ENCODE measurements around the gene ARMH4.

The ARMH4 gene

DNA sequence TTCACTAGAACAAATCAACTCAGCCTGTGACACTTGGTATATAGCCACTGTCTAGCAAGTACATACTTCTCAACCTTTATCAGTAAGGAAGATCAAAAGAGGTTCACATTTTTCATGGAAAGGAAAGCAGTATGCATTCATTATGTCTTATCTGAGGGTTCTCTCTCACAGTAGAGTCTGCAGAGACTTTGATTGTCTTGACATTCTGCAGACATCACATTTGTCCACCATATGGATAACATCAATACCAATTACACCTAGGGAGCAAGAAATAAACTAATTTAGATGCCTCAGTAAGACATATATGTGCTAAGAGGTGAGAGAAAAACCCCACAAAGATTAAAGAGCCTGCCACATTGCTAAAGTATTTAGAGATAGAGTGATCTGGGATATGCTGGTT, 175.3 kb downstream of the ARMH4 start:
- Histone ChIP-seq H4K91ac (ENCODE audit: low read length) (no peak overlapping the region), H3K4me3 (ENCODE audit: insufficient read depth in 1 of 2, low read depth in 1 of 2, low read length in 2 of 2) (no peak overlapping the region), H3K14ac (ENCODE audit: low read length in 2 of 2) (no peak overlapping the region), H3K27ac (ENCODE audit: low read length, poor library complexity, severe bottlenecking) (no peak overlapping the region), H3K27me3 (ENCODE audit: control insufficient read depth in 1 of 2, insufficient read depth in 1 of 2, low read length in 2 of 2) (peaks cover 0 to 22% of the 10 kb centered on the region in 2 experiments), H3K9me3 (ENCODE audit: control insufficient read depth, low read length) (no peaks in the 10 kb centered on the region), H3K4ac (ENCODE audit: low read depth in 1 of 2, low read length in 2 of 2) (no peak overlapping the region), H3K9ac (ENCODE audit: low read length) (no peak overlapping the region), H3K4me2 (ENCODE audit: low read length, poor library complexity, severe bottlenecking) (no peak overlapping the region), H4K8ac (ENCODE audit: low read length) (no peak overlapping the region), H2BK15ac (ENCODE audit: low read depth, poor library complexity, severe bottlenecking) (no peak overlapping the region), H2BK12ac (ENCODE audit: low read length in 2 of 2) (no peak overlapping the region), H3K4me1 (ENCODE audit: control insufficient read depth, insufficient read depth, low read depth, low read length) (no peaks in the 10 kb centered on the region), H3K18ac (ENCODE audit: low read depth in 1 of 2, low read length in 2 of 2) (no peak overlapping the region), H3K79me1 (replicated peaks; ENCODE audit: low read length, poor library complexity, severe bottlenecking) (no peaks in the 10 kb centered on the region), H3K23ac (ENCODE audit: low read length in 2 of 2) (no peak overlapping the region), H2AK5ac (ENCODE audit: low read length, severe bottlenecking) (no peak overlapping the region), H2BK120ac (ENCODE audit: low read depth, low read length) (no peak overlapping the region), H2AFZ (ENCODE audit: low read depth, low read length) (no peak overlapping the region), H3K36me3 (ENCODE audit: control insufficient read depth in 1 of 2, insufficient read depth in 2 of 2, low read depth in 1 of 2, low read length in 2 of 2) (no peaks in the 10 kb centered on the region), H2BK5ac (ENCODE audit: low read depth, low read length, poor library complexity, severe bottlenecking) (no peak overlapping the region)
- DNase-seq, result no peak

- Histone ChIP-seq H3K27ac (ENCODE audit: low read length, poor library complexity, severe bottlenecking) (no peak overlapping the region), H3K18ac (ENCODE audit: low read depth in 1 of 2, low read length in 2 of 2) (no peak overlapping the region), H2AK5ac (ENCODE audit: low read length, severe bottlenecking) (no peak overlapping the region), H3K27me3 (ENCODE audit: control insufficient read depth in 1 of 2, insufficient read depth in 1 of 2, low read length in 2 of 2) (peaks cover 0 to 26% of the 10 kb centered on the region in 2 experiments), H3K9ac (ENCODE audit: low read length) (no peak overlapping the region), H3K4ac (ENCODE audit: low read depth in 1 of 2, low read length in 2 of 2) (no peak overlapping the region), H3K23ac (ENCODE audit: low read length in 2 of 2) (no peak overlapping the region), H2AFZ (ENCODE audit: low read depth, low read length) (no peak overlapping the region), H2BK15ac (ENCODE audit: low read depth, poor library complexity, severe bottlenecking) (no peak overlapping the region), H3K4me2 (ENCODE audit: low read length, poor library complexity, severe bottlenecking) (no peak overlapping the region), H3K4me3 (ENCODE audit: insufficient read depth in 1 of 2, low read depth in 1 of 2, low read length in 2 of 2) (no peak overlapping the region), H3K9me3 (ENCODE audit: control insufficient read depth, low read length) (no peaks in the 10 kb centered on the region), H4K91ac (ENCODE audit: low read length) (no peak overlapping the region), H3K4me1 (ENCODE audit: control insufficient read depth, insufficient read depth, low read depth, low read length) (no peaks in the 10 kb centered on the region), H2BK12ac (ENCODE audit: low read length in 2 of 2) (no peak overlapping the region), H2BK120ac (ENCODE audit: low read depth, low read length) (no peak overlapping the region), H3K79me1 (replicated peaks; ENCODE audit: low read length, poor library complexity, severe bottlenecking) (no peaks in the 10 kb centered on the region), H4K8ac (ENCODE audit: low read length) (no peak overlapping the region), H2BK5ac (ENCODE audit: low read depth, low read length, poor library complexity, severe bottlenecking) (no peak overlapping the region), H3K14ac (ENCODE audit: low read length in 2 of 2) (no peak overlapping the region), H3K36me3 (ENCODE audit: control insufficient read depth in 1 of 2, insufficient read depth in 2 of 2, low read depth in 1 of 2, low read length in 2 of 2) (no peaks in the 10 kb centered on the region)
- 63% methylated on average over 1 of the region's 1 CpG for WGBS
- no peak for DNase-seq
These were observed 177.1 kb downstream of the ARMH4 start for GRCh38 chr14:57974896-57975295.

DNA sequence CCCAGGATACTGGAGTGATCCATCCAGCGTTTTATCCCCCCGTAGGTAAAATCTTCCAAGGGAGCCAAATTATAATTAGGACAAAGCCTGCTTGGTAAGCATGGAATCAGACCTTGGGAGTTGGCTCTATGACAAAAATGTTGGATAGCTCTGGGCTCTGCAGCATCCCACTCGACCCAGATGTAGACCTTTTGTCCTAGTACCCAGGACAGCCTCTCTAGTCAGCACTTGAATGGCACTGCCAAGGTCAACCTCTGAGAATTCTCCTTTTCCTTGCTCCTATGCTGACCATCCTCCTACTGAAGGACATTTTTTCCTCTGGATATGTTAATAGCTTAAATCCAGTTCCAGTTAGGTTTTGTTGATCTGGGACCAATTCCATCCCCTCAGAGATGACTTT, 181.4 kb downstream of the ARMH4 start:
- Histone ChIP-seq H2AFZ (ENCODE audit: low read depth, low read length) (no peak overlapping the region), H3K4me1 (ENCODE audit: control insufficient read depth, insufficient read depth, low read depth, low read length) (no peaks in the 10 kb centered on the region), H3K4me3 (ENCODE audit: insufficient read depth in 1 of 2, low read depth in 1 of 2, low read length in 2 of 2) (no peak overlapping the region), H4K8ac (ENCODE audit: low read length) (no peak overlapping the region), H3K18ac (ENCODE audit: low read depth in 1 of 2, low read length in 2 of 2) (no peak overlapping the region), H3K23ac (ENCODE audit: low read length in 2 of 2) (no peak overlapping the region), H3K9ac (ENCODE audit: low read length) (no peak overlapping the region), H3K9me3 (ENCODE audit: control insufficient read depth, low read length) (no peaks in the 10 kb centered on the region), H2BK5ac (ENCODE audit: low read depth, low read length, poor library complexity, severe bottlenecking) (no peak overlapping the region), H2BK120ac (ENCODE audit: low read depth, low read length) (no peak overlapping the region), H3K4ac (ENCODE audit: low read depth in 1 of 2, low read length in 2 of 2) (no peak overlapping the region), H3K4me2 (ENCODE audit: low read length, poor library complexity, severe bottlenecking) (no peak overlapping the region), H4K91ac (ENCODE audit: low read length) (no peak overlapping the region), H2BK12ac (ENCODE audit: low read length in 2 of 2) (no peak overlapping the region), H2BK15ac (ENCODE audit: low read depth, poor library complexity, severe bottlenecking) (no peak overlapping the region), H3K27ac (ENCODE audit: low read length, poor library complexity, severe bottlenecking) (no peak overlapping the region), H3K14ac (ENCODE audit: low read length in 2 of 2) (no peak overlapping the region), H3K27me3 (ENCODE audit: control insufficient read depth in 1 of 2, insufficient read depth in 1 of 2, low read length in 2 of 2) (peaks cover 0 to 24% of the 10 kb centered on the region in 2 experiments), H2AK5ac (ENCODE audit: low read length, severe bottlenecking) (no peak overlapping the region), H3K79me1 (replicated peaks; ENCODE audit: low read length, poor library complexity, severe bottlenecking) (no peaks in the 10 kb centered on the region), H3K36me3 (ENCODE audit: control insufficient read depth in 1 of 2, insufficient read depth in 2 of 2, low read depth in 1 of 2, low read length in 2 of 2) (no peaks in the 10 kb centered on the region)
- WGBS, result 61% methylated on average over 3 of the region's 3 CpGs
- DNase-seq, result no peak

GRCh38 chr14:57970175-57970574, 181.8 kb downstream of the ARMH4 start:
- Histone ChIP-seq H3K79me1 (replicated peaks; ENCODE audit: low read length, poor library complexity, severe bottlenecking) (no peaks in the 10 kb centered on the region), H3K14ac (ENCODE audit: low read length in 2 of 2) (no peak overlapping the region), H3K27me3 (ENCODE audit: control insufficient read depth in 1 of 2, insufficient read depth in 1 of 2, low read length in 2 of 2) (peaks cover 0 to 27% of the 10 kb centered on the region in 2 experiments), H3K9ac (ENCODE audit: low read length) (no peak overlapping the region), H2BK5ac (ENCODE audit: low read depth, low read length, poor library complexity, severe bottlenecking) (no peak overlapping the region), H4K91ac (ENCODE audit: low read length) (no peak overlapping the region), H3K36me3 (ENCODE audit: control insufficient read depth in 1 of 2, insufficient read depth in 2 of 2, low read depth in 1 of 2, low read length in 2 of 2) (no peaks in the 10 kb centered on the region), H2AK5ac (ENCODE audit: low read length, severe bottlenecking) (no peak overlapping the region), H2BK15ac (ENCODE audit: low read depth, poor library complexity, severe bottlenecking) (no peak overlapping the region), H3K27ac (ENCODE audit: low read length, poor library complexity, severe bottlenecking) (no peak overlapping the region), H2AFZ (ENCODE audit: low read depth, low read length) (no peak overlapping the region), H4K8ac (ENCODE audit: low read length) (no peak overlapping the region), H3K23ac (ENCODE audit: low read length in 2 of 2) (no peak overlapping the region), H3K18ac (ENCODE audit: low read depth in 1 of 2, low read length in 2 of 2) (no peak overlapping the region), H3K4me2 (ENCODE audit: low read length, poor library complexity, severe bottlenecking) (no peak overlapping the region), H3K9me3 (ENCODE audit: control insufficient read depth, low read length) (no peaks in the 10 kb centered on the region), H2BK120ac (ENCODE audit: low read depth, low read length) (no peak overlapping the region), H3K4me1 (ENCODE audit: control insufficient read depth, insufficient read depth, low read depth, low read length) (no peaks in the 10 kb centered on the region), H3K4me3 (ENCODE audit: insufficient read depth in 1 of 2, low read depth in 1 of 2, low read length in 2 of 2) (no peak overlapping the region), H3K4ac (ENCODE audit: low read depth in 1 of 2, low read length in 2 of 2) (no peak overlapping the region), H2BK12ac (ENCODE audit: low read length in 2 of 2) (no peak overlapping the region)
- 72% methylated on average over 2 of the region's 2 CpGs for WGBS
- DNase-seq, result no peak
